WTC11 (cell line): ENCODE data around the gene HSF2BP.
"Not testable (repeated sequence)": the region's sequence is repeated elsewhere in the genome, so short reads cannot be mapped to it uniquely, and the experiment has no call there.

Experiments
- TCF7 ChIP-seq: sonication (generic); formaldehyde crosslinking; IDR thresholded peaks from 2 replicates; pipeline ENCODE4 v1.8.0; 2022; ENCODE audit warnings: mild to moderate bottlenecking, low read depth, missing genetic modification reagents, moderate library complexity
- TP53 ChIP-seq: sonication (generic); formaldehyde crosslinking; IDR thresholded peaks from 2 replicates; pipeline ENCODE4 v1.8.1; 2023; ENCODE audit warnings: mild to moderate bottlenecking, missing genetic modification reagents
- TF ChIP-seq, protein P1 (sequence below): sonication (generic); formaldehyde crosslinking; IDR thresholded peaks from 2 replicates; pipeline ENCODE4 v1.8.1; 2022; ENCODE audit warnings: low read depth, mild to moderate bottlenecking, moderate library complexity, missing genetic modification reagents, borderline replicate concordance
- TF ChIP-seq, protein P2 (sequence below): fragments of 200-600 bp; IDR thresholded peaks from 2 replicates; pipeline ENCODE4 v1.8.0; 2022; ENCODE audit warnings: antibody characterized with exemption
- TF ChIP-seq, protein P3 (sequence below): sonication (generic); formaldehyde crosslinking; IDR thresholded peaks from 2 replicates; pipeline ENCODE4 v1.8.1; 2023; ENCODE audit warnings: mild to moderate bottlenecking, moderate library complexity, missing genetic modification reagents

DNA sequence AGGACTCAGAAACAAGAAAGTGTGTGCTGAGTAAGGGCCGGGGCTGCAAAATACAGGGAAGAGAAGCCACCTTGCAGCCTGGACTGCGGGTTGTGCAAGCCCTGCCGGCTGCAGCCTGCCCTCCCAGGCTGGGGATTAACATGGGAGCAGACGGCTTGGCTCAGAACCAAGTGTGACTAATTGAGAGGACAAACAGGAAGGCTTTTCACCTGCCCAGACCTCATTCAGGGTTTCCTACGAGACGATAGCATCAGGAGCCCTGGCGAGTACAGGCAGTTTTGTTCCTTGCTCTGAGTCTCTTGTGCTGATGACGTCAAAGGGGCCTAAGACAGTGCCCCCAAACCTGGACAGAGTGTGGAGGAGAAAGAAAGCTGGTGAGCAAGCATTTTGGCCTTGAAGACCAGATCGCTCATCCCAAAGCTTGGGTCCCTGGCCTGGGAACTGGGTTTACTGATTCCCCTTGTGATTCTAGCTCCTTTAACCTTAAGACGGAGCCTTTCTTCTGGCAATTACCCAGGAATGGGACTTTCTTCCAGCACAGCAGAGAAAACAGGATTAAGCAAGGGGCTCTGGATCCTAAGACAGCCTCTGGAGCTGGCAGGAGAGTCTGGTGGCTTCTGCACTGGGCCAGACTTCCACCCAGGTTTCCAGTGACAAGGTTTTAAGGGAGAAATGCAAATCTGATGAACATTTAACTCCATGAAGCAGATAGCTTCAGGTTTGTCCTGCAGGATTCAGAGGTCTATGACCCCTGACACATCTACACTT lies 142.2 kb downstream of the HSF2BP start:
- not testable (repeated sequence) for TF ChIP-seq TCF7 (CRISPR knock-in tag); TP53
- TF ChIP-seq, protein P1, sequence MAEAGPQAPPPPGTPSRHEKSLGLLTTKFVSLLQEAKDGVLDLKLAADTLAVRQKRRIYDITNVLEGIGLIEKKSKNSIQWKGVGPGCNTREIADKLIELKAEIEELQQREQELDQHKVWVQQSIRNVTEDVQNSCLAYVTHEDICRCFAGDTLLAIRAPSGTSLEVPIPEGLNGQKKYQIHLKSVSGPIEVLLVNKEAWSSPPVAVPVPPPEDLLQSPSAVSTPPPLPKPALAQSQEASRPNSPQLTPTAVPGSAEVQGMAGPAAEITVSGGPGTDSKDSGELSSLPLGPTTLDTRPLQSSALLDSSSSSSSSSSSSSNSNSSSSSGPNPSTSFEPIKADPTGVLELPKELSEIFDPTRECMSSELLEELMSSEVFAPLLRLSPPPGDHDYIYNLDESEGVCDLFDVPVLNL: not testable (repeated sequence)
- TF ChIP-seq, protein P2, sequence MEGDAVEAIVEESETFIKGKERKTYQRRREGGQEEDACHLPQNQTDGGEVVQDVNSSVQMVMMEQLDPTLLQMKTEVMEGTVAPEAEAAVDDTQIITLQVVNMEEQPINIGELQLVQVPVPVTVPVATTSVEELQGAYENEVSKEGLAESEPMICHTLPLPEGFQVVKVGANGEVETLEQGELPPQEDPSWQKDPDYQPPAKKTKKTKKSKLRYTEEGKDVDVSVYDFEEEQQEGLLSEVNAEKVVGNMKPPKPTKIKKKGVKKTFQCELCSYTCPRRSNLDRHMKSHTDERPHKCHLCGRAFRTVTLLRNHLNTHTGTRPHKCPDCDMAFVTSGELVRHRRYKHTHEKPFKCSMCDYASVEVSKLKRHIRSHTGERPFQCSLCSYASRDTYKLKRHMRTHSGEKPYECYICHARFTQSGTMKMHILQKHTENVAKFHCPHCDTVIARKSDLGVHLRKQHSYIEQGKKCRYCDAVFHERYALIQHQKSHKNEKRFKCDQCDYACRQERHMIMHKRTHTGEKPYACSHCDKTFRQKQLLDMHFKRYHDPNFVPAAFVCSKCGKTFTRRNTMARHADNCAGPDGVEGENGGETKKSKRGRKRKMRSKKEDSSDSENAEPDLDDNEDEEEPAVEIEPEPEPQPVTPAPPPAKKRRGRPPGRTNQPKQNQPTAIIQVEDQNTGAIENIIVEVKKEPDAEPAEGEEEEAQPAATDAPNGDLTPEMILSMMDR: not testable (repeated sequence)
- TF ChIP-seq, protein P3, sequence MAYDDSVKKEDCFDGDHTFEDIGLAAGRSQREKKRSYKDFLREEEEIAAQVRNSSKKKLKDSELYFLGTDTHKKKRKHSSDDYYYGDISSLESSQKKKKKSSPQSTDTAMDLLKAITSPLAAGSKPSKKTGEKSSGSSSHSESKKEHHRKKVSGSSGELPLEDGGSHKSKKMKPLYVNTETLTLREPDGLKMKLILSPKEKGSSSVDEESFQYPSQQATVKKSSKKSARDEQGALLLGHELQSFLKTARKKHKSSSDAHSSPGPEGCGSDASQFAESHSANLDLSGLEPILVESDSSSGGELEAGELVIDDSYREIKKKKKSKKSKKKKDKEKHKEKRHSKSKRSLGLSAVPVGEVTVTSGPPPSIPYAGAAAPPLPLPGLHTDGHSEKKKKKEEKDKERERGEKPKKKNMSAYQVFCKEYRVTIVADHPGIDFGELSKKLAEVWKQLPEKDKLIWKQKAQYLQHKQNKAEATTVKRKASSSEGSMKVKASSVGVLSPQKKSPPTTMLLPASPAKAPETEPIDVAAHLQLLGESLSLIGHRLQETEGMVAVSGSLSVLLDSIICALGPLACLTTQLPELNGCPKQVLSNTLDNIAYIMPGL (CRISPR knock-in tag): not testable (repeated sequence)
